NB4 (cell line): Measurements from ENCODE around the gene TRIM62.

Experiments
- CTCF ChIP-seq: IDR thresholded peaks from one replicate; pipeline ENCODE4 v1.5.1; 2012; ENCODE audit warnings: low read depth, low read length
- MAX ChIP-seq: IDR thresholded peaks from 2 replicates; pipeline ENCODE4 v1.6.1; 2011; ENCODE audit warnings: low read depth, low read length
- POLR2A ChIP-seq: IDR thresholded peaks from 2 replicates; pipeline ENCODE4 v1.6.1; 2011; ENCODE audit warnings: mild to moderate bottlenecking; ENCODE audit not compliant: insufficient read length; ENCODE audit errors: extremely low read depth

GRCh38 chr1:33126411-33127000, 55.3 kb downstream of the TRIM62 start:
- TF ChIP-seq CTCF (no peak), POLR2A (no peak), MAX (no peak)
